Omental fat pad (tissue), 4 donors: ENCODE measurements around the gene NBPF3. TPM values are rescaled to one million over a fixed set of nuclear protein-coding genes. Genes with fewer than 3 reads are reported as not detected.
"Not testable (repeated sequence)": the region's sequence is repeated elsewhere in the genome, so short reads cannot be mapped to it uniquely, and the experiment has no call there.

Experiments
- ATAC-seq: fragments of 150-250 bp; one replicate; pipeline ENCODE4 v1.9.1; 2016; ENCODE audit warnings: mild to moderate bottlenecking, moderate library complexity; ENCODE audit not compliant: low FRiP score
- DNase-seq: peaks from one replicate; pipeline ENCODE4 v3.0.0-alpha.2; 2019; ENCODE audit warnings: low spot score
- CTCF ChIP-seq, 3 donors: fragments of 450-650 bp; IDR thresholded peaks; one replicate each; pipeline ENCODE4 v1.5.1; 2016 to 2017; ENCODE audit warnings: antibody characterized with exemption in 3 of 3, mild to moderate bottlenecking in 3 of 3, moderate library complexity in 2 of 3
- total RNA-seq, 4 donors: library from RNA; depleted of rRNA; stranded (reverse); fragments of >200 nt; gene quantifications; one replicate each; pipeline ENCODE4 v1.1.0, GENCODE V29; 2016

Gene NBPF3
- total RNA-seq, 4 donors from 2014 or later = 4.6 to 20.5 (median 8.7) TPM

DNA sequence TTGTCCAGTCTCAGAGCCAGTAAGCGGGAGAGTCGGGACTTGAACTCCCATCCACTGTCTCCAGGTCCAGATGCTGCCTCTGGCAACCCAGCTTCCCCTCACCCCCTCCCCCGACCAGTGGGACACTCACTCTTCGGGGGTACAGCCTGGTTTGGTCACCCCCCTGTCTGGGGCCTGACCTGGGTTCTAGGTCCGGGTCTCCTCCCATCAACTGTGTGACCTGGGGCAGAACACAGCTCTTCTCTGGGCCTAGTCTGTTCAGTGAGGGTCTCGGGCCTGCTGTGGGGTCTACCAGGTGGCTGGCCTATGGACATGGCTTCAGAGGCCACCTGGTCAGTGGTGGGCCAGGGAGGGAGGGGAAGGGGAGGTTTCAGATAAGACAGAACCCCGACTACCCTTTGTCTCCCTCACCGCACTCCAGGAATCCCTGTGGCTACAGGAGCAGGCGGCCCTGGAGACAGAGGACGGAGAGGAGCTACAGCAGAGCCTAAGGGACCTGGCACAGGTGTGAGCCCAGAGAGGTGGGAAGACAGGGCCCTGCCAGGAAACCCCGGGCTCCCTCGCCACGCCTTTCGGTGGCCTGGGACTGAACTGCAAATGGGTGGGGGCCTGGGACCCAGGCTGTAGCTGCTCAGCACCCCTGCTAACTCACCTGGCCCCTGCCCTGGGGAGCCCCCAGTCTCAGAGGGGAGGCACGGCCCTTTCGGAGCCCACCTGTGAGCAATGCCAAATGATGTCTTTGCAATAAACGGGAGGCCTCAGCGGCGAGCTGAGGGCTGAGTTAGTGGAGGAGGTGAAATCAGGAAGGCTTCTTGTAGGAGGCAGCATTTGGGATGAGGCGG is 4.1 kb upstream of the NBPF3 start:
- DNase-seq = no peak
- ATAC-seq = no peak

DNA sequence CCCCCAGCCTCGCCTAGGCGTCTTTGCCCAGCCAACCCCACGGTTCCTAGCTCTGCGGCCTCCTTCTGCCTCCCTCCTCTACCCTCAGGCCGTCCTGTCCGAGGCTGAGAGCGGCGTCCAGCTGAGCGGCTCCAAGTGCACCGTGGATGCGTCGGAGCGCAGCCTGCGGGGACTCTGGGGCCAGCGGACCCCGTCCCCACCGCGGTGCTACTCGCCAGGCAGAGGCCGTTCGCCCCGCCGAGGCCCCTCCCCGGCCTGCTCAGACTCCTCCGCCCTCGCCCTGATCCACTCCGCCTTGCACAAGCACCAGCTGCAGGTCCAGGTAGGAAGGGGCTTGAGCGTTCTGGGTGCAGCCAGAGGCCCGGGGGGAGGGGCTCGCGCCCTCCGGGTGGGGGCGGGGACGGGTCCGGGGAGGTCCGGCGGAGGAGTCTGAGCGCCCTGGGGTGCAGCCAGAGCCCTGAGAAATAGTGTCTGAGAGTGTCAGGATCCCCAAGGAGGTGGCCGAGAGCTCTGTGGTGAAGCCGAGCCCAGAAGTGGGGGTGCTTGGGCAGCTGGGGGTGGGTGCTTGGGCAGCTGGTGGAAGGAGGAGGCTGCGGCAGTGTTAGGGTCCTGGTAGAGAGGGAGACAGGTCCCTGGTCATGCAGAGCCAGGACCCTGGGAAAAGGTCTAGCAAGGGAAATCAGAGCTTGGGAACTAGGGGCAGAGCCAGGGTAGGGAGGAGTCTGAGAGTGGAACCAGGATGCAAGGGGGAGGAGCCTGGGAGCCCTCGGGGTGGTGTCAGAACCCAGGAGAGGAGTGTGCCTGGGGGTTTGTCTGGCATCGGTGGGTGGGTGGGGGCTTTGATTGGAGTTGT is 3.2 kb upstream of the NBPF3 start:
- no peak for TF ChIP-seq CTCF (IDR thresholded peaks at IDR 0.05)
- peak; percentile 53 for ATAC-seq
- DNase-seq = no peak

More for the DNA sequence above, 4.1 kb upstream of the NBPF3 start:
- no peak for TF ChIP-seq CTCF (IDR thresholded peaks at IDR 0.05)

DNA sequence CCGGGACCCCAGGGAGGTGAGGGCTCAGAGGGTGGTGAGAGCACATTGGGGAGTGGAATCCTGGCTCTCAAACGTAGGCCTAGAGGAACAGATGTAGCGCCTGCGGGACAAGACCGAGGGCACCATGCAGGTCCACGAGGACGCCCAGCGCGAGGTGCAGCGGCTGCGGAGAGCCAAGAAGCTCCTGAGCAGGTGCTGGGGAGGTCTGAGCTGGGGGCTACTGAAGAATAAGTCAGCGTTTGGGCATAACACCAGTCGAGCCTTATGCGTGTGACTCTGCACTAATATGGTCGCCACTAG is 2.6 kb upstream of the NBPF3 start:
- no peak for TF ChIP-seq CTCF (IDR thresholded peaks at IDR 0.05)
- no peak for DNase-seq
- no peak for ATAC-seq

GRCh38 chr1:21438646-21439312 is 1.2 kb upstream of the NBPF3 start:
- not testable (repeated sequence) for DNase-seq, ATAC-seq

DNA sequence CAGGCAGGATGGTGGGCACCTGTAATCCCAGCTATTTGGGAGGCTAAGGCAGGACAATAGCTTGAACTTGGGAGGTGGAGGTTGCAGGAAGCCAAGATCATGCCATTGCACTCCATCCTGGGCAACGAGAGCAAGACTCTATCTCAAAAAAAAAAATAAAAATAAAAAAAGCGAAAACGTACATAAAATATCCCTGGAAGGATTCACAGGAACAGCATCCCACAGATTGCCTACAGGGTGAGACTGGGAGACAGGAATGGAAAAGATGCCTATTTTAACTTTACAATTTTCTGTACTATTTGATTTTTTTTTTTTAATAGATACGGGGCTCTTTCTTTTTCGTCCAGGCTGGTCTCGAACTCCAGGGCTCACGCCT is 604 bp upstream of the NBPF3 start:
- DNase-seq (no peak), ATAC-seq (no peak)
- no peak for TF ChIP-seq CTCF (IDR thresholded peaks at IDR 0.05)

DNA sequence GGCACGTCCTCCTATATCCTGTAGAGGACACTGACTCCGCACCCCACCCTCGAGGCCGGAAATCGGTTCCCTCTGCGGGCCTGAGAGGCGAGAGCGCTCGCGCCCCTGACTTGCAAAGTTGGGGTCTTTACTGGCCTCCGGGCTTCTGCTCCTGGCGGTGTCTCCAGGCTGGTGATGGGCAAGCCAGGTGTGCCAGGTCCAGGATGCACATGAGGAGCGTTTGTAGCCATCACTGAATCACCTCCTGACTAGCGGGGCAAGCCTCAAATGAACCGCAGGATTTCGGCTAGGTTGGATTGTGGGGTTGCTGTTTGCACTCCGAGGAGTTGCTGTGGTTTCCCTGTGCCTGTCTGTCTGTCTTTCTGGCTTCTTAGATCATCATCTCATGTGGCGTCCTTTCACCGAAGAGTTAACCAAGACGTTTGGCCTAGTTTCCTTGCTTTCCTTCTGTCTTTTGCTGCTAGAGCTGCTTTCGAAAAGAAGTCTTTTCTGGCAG is 741 bp downstream of the NBPF3 start:
- DNase-seq, ATAC-seq: not testable (repeated sequence)

DNA sequence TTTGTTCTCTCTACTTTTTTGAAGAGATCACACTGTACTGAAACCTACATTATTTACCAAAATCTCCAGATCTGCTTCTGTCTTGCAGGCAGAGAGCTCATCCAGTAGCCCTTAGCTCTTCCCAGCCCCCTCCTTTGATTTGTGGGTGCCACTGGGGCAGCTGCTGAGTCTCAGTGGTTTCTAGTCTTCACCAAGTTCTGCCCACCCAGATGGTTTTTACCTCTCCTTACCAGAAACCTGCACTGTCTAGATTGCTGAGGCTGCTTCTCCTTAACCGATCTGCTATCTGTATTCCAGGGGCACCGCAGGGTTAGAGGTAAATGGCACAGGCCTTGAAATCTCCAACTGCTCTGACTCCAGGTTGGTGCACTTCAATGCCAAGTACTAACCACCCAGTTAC is 6.7 kb downstream of the NBPF3 start:
- DNase-seq, ATAC-seq: not testable (repeated sequence)

- no peak for TF ChIP-seq CTCF (IDR thresholded peaks at IDR 0.05)
- DNase-seq (no peak), ATAC-seq (no peak)
Measured at GRCh38 chr1:21447311-21447710, 7.4 kb downstream of the NBPF3 start.
